Skin of body (tissue), 2 donors: ENCODE measurements around the gene RNF207. TPM values are rescaled to one million over a fixed set of nuclear protein-coding genes. Genes with fewer than 3 reads are reported as not detected.

Source experiments
- DNase-seq: peaks from one replicate; lab custom pipeline; 2025; lab: John Stamatoyannopoulos, UW
- total RNA-seq: library from RNA; depleted of rRNA; stranded (reverse); fragments of >200 nt; gene quantifications from one replicate; pipeline ENCODE4 v1.2.3, GENCODE V29; 2014

RNF207 gene, protein sequence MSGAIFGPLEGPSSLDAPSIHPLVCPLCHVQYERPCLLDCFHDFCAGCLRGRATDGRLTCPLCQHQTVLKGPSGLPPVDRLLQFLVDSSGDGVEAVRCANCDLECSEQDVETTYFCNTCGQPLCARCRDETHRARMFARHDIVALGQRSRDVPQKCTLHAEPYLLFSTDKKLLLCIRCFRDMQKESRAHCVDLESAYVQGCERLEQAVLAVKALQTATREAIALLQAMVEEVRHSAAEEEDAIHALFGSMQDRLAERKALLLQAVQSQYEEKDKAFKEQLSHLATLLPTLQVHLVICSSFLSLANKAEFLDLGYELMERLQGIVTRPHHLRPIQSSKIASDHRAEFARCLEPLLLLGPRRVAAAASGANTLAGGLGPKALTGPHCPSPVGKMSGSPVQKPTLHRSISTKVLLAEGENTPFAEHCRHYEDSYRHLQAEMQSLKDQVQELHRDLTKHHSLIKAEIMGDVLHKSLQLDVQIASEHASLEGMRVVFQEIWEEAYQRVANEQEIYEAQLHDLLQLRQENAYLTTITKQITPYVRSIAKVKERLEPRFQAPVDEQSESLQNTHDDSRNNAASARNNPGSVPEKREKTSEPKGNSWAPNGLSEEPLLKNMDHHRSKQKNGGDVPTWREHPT
- 7.6 TPM for total RNA-seq

DNA sequence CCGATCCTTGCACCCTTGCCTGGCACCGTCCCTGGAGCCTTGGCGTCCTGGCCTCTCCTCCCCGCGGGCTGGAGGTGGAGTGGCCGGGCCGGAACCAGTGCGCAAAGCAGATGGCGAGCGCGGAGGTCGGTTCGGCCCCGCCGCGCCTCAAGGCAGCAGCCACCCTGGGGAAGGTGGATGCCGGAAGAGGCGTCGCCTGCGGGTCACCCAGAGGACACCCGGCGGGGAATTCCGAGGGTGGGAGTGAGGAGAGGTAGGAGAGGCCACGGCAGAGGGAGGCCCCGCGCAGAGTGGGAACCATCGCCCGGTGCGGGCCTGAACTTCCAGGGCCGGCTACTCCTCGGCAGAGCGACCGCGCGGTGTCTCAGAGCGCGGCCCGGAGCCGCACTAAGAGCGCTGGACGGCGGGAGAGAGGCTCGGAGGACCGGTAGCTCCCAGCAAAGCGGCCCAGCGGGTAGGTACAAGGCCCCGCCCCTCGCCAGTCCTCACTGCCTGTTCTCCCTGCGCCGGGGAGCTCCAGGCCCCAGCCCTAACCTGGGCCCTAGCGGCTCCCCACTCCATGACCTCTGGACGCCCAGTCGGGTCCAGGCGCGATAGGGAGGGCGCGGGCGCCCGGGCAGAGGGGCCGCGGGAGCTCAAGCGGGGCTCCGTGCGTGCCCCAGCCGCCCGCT is at the start of gene RNF207:
RNF207 (plus strand) TSS at position 271 of the 671 bp plus-strand sequence. CDS start 417 bp downstream, outside the sequence.
- peak; percentile 26 for DNase-seq

DNA sequence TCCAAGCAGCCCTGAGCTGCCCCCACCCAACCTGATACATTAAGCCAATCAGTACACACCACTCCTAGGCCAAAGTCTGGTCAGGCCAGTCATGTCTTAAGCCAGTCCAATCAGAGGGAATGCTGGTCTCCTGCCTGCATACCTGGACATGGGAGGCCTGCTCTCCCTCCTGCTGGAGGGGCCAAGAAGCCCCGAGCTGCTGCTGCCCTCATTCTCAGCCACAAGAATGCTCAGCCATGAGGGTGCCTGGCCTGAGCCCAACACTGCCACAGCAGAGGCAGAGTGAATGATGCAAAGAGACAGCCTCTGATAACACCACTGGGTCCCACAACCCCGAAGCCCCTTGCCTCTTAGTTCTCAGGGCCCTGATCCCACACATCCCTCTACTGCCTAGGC is 48.8 kb upstream of the RNF207 start:
- DNase-seq = no peak

DNA sequence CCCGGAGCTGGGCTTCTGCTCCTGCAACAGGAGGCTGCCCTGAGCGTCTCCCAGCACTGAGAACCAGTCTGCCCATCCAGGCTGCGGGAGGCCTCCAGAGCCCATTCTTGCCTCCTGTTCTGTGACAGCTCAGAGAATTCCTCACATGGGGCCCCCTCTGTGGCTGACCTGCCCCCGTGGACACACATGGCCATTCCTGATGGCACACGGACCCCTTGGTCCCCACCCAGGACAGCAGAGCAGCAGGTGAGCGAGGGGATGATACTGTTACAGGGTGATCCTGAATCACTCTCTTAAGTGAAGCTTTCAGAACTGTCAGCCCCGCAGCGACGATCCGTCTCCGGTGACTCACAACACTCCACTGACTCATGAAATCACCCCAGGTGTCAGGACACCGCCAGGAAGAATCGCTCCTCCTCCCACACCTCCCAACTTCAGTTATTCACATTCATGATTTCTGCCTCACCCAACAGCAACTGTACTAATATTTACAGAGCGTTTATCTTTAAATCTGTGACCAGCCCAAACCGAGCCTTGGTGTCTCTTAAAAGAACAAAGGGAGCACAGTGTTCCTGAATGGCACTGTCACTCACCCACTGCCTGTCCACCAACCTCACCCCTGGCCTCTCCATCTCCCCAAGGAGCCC is 48.3 kb upstream of the RNF207 start:
- DNase-seq = no peak

DNA sequence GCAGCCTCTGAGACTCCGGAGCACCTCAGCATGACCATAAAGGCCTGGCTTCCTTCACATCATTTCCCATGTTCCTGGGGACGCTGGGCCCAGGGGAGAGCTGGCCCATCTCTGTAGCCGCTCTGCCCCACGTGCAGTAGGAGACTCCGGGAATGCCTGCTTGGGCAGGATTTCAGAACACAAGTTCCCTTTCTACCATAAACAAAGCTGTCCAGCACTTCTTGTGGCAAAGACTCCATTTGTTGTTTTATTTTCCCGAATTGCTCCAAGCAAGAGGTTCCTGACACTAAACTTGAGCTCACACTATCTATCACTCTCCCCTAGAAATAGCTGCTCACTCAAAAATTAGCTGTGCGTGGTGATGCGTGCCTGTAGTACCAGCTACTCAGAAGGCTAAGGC is 47.7 kb upstream of the RNF207 start:
- DNase-seq = no peak

DNA sequence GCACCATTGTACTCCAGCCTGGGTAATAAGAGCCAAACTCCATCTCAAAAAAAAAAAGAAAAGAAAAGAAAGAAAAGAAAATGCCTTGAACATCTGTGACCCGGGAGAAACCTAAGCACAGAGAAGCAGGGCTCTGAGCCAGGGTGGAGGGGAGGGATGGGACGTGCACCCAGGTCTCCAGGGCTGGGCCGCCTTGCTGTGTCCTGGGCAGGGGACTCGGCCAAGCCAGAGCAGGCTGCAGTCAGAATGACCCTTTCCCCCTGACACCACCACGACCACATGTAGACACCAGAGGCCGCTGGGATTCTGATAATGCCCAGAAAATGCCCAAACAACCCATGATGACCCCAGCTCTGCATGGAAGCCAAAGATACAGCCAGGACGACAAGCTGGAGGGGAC is 43.6 kb upstream of the RNF207 start:
- DNase-seq = no peak

DNA sequence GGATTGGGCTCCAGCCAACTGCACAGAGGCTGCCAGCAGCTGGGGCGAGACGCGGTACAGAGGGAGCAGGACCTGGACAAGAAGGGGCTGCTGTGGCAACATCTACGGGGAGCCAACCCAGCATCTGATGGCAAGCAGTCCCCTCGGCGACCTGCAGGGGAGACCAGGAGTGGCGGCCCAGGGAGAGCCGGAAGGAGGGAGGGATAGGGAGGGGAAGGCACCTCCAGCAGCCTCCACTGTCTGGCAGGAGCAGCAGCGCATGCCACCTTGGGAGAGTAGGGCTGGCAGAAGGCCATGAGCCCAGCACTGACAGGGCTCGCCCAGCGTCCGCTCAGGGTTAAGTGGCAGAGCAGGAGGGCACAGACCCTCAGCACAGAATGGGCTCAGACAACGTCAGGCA is 43.1 kb upstream of the RNF207 start:
- DNase-seq = no peak

DNA sequence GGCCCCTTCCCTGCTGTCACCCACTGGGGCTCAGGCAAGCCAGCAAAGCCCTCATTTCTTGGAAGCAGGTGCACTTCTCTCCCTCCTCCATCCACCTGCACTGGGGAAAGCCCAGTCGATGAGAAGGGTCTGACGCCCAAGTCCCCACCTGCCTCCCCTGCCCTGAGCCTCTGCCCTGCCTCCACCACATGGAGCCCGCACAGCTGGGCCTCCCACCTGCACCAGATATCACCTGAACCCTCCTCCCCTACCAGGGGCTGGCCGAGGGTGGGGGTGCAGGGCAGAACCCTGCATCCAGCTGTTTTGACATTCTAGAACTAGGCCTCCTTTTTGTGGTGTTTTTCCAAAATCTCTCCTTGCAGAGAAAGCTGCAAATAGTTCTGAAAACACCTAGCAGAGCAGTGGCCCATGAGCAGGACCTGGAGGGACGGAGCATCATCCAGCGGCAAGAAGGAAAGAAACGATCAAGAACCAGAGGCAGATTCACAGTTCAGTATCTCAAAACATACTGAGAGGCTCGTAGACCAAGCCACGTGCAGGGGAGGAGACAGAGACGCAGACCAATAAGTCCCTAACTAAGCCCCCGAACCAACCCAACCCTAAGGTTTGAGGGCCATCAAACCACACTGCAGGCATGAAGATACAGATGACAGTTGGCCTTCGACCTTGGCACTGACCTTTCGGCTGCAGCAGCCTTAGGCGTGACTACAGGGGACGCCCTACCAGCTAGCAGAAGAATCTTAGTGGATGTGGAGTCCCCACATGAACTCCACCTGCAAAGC is 42.5 kb upstream of the RNF207 start:
- DNase-seq = no peak

DNA sequence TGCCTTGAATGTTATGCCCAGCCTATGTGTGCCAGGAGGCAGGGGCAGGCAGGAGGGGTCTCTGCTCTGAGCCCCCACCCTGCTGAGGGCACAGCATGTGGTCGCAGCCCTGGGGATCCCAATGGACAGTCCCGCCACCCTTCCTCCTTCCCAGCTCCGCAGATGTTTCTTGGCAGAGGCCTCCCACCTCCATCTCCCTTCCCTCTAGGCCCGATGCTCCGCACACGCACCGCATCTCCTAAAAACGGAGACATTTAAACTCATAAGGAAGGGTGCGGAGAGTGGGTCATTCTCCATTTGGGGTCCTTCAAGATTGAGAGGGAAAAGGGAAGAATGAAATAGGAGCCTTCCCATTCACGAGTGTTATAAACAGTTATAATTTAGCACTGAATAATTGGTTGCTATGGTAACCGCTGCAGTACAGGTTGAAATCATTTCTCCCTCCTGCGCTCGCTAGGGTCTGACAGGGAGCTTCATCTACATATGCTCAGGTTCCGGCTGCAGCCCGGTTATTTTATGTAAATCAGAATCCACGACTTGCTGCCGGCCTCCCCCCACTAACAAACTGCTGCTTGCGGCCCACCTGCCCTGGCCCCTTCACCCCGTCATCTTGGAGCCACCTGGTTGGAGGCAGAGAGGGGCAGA is 41.8 kb upstream of the RNF207 start:
- DNase-seq = no peak

DNA sequence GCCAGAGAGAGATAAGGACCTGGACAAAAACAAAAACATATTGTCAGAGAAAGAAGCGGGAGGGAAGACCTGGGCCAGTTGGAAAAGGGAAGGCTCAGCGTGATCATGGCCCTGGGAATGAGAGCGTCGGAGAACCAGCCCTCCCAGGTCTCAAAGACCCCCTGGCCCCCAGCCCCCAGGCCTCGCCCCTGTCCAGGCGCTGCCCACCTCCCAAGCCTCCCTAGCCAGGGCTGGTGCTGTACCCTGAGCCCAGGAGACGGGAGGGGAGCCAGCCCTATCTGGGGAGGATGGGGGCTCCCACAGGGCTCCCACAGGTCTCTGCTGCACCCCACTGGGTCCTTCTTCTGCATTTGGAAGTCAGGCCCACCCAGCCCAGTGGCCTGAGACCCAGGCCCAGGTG is 40.9 kb upstream of the RNF207 start:
- DNase-seq = no peak

DNA sequence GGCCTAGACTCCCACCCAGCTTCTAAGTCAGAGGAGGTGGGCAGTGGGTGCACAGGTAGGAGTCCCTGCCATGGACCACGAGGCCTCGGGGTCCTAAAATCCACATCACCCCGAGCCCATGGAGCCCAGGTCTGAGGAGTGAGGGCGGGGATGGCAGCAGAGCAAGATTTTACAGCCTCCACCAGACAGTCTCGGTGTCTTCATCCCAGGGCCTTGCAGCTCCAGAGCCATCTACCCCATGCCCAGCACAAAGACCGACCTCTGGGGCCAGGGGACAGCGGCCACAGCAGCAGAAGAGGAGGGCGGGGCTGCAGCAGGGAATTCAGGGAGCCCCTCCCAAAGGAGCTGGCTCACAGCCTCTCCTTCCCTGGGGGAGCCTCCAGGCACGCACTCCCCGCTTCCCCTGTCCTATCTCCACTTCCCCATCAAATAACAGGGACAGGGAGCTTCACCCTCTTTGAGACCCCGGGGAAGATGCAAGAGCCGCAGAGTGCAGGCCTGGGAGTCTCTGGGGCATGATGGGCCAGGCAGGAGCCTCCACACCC is 40.4 kb upstream of the RNF207 start:
- no peak for DNase-seq

DNA sequence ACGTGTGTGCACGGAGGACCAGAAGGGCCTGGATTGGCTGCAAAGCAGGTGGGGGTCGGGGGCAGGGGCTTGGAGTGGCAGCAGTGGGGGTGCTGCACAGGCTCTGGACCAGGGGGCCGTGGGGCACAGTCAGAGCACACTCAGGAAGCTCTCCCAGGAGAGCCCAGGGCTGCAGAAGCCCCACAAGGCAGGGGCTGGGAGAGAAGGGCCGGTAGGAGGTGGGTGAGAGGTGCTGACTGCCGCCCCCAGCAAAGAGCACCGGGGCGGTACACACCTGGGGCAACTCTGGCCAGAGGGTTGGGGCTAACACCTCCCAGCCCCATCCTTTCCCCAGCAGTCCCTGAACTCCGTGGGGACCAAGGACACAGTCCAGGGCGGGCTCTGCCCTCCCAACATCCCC is 39.7 kb upstream of the RNF207 start:
- DNase-seq = no peak

DNA sequence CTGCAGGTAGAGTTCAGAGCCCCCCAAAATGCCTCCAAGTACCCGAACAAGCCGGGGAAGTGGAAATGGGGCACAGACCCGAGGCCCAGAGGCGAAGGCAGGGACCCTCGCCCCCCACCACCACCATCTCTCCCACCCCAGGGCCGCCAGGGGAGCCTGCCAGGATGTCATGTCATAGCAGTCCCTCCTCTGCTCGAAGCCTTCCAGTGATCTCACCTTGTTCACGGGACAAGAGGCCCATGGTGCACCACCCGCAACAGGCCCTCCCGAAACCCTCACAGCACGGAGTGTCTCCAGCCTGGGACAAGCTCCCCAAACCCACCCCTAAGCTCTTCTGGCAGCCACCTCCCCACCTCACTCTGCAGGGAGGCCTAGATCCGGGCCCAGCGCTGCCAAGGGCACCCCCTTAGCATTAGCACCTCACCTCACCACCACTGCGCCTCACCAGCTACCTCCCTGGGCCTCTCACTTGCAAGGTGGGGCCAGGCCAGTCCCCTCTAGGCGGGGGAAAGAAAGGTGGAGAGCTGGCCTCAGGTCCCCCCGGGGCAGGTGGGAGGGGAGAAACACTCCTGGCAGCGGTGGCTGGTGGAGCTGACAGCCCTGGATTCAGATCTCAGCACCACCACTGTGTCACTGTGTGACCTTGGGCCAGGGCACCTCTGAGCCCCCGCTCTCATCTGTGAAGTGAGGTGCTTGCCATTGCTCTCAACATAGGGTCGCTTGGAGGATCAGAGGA is 39.1 kb upstream of the RNF207 start:
- no peak for DNase-seq

DNA sequence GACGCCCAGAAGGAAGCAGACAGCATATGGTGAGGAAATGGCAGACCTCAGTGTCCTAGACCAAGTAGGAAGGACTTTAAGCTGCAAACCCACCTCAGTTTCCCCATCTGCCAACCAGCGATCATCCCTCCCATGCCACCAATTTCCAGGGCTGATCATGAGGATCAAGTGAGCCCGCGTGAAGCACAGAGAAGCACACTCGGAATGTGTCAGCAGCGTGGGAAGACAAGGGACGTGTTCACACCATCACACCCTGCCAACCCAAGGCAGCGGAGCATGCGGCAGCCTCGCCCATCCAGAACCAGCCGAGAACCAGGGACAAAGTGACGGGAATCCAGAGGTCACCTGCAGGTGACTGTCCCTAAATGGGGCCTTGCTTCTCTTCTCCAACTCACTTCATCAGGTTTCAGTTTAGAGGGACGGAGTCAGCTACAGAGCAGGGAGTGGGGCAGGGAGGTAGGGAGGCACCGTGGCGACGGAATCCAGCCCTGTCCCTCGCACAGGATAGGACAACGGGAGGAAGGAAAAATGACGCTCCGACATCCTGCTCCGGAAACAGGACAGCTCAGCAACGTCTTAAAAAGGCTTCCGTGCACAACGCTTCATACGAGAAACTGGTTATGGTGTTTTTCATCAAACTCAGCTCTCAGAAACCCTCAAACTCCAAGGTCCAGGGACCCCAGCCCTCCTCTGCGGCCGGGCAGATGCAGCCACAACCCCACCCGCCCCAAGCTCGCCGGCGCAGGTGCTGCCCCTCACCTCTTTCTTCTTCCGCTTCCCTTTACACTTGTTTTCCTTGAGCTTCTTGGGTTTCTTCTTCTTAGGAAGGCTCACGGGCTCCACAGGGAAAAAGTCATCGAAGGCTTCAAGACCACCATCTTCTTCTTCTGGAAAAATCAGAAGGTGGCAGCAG is 38.3 kb upstream of the RNF207 start:
- no peak for DNase-seq

DNA sequence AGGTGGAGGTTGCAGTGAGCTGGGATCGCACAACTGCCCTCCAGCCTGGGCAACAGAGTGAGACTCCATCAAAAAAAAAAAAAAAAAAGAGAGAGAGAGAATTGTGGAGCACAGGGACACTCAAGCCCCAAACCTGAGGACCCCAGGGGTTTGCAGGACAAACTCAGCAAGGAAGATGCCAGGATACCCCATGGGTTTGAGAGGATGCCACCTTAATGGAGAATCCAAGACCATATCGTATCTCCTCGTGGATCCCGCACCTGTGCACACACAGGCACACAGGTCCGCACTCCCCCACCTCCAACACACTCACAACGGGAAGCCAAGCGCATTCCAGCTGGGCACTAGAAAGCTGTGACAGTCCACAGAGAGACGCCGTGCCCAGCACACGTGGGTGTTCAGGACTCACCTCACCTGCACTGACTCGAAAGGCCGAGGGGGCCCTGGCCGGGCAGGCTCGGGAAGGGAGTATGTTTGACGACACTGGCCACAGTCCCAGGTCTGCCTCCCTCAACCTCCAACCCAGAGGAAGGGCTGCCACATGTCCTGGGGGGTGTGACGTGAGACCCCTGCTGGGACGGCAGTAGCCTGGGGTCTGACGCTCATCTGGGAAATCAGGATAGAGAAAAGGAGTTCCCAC is 36.9 kb upstream of the RNF207 start:
- DNase-seq = no peak

DNA sequence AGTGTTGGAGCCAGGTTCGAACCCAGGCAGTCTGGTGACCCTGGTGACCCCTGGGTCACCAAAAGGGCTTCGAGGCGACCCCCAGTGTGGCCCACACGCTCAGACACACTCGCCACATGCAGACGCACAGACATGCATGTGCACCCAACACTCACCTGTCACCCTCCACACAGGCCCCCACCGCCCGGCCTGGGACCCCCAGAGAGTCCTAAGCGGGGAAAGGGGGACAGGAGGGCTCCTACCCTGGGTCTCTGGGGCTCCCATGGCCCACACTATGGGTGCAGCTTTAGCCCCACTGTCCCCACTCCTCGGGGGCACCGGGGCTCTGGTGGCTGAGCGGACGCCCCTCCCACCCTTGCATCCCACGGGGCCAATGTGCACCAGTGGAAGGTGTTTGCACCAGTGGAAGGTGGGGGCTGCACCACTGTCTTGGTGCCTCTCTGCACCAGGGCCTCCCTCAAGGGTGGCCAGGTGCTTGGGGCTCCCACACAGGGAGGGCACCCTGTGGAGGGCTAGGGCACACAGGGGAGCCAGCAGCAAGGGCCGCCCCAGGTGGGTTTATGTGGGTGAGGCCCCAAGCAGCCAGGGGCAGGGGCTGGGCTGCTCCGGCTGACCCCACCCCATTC is 35.7 kb upstream of the RNF207 start:
- no peak for DNase-seq

DNA sequence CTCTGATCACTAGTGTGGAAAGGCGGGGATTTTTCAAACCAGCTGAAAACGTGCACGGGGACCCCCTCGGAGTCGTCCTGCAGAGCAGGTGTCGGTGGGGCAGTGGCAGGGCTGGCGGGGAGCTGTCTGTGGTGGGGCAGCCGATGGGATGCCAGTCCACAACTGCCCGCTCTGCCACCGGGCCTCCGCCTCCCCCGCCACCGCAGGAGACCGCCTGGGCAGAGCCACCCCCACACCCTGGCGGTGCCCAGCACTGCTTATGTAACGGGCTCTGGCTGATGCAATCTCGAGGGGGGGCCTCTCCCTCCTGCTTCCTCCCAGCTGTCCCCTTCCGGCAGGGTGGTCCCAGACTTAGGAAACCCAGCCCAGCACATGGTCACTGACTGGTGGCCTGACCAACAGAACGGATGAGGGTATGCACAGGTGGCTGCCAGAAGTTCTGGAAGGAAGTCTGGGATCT is 35.1 kb upstream of the RNF207 start:
- DNase-seq = no peak

DNA sequence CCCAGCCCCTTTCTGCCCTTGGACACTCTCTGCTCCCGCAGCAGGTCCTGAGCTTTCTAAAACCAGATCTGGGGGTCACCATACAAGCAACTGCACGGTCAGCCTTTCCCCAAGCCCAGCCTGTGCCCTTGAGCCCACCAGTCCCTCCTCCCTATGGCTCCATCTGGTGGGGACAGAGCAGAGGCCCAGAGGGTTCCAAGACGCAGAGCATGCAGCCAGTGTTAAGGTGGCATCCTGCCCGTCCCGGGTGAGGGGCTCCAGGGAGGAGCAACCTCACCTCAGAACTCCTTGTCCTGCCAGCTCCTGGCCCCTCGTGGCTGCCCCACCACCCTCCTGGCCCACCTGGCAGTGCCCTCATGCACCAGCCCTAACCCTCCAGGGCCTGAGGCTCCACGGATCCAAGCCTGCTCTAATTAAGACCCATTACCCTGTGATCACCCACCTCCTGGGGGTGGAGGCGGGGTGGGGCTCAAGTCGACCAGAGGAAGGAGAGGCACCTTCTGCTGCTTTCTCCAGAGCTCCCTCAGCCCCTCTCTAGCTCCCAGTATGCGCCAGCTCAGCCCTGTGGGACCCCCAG is 34.3 kb upstream of the RNF207 start:
- DNase-seq = no peak
